Measurements from ENCODE around the gene TMEM120B.
"Not testable (repeated sequence)": the region's sequence is repeated elsewhere in the genome, so short reads cannot be mapped to it uniquely, and the experiment has no call there.

Gene TMEM120B

DNA sequence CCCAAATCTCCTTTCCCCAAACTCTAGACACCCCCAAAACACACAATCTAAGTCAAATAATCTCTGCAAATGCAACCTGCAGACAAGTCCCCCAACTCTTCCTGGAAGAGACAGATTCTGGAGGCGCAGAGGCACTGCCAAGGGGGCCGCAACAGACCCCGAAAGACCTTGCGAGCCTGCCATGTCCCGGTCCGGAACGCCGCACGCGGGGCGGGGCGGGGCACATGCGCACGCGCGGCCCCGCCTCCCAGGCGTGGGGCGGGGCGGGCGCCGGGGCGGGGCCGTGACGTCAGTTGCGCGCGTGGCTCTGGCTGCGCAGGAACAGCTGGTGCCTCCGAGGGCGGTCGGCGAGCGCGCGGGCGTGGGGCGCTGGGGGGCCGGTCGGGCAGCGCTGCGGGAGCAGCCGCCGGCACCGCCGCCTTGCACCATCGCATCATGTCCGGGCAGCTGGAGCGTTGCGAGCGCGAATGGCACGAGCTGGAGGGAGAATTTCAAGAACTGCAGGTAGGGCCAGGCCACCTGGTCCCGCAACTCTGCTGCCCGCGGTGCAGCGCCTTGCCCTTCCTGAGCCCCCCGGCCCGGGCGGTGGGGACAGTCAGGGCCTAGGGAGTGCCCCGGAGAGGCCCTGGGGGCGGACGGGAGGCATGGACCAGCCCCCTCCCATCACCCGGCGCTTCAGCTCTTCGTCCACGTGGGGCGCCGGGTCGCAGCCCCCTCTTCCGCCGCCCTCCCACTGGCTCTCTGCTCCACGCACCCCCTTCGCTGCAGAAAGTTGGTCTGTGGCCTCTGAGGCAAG lies at the start of gene TMEM120B:
Gene TMEM120B (plus strand): TSS at position 292 of the 796 bp plus-strand sequence. CDS start 144 bp downstream, at position 436.
- peak; percentile 43 for DNase-seq (ENCODE audit: low read depth)

DNA sequence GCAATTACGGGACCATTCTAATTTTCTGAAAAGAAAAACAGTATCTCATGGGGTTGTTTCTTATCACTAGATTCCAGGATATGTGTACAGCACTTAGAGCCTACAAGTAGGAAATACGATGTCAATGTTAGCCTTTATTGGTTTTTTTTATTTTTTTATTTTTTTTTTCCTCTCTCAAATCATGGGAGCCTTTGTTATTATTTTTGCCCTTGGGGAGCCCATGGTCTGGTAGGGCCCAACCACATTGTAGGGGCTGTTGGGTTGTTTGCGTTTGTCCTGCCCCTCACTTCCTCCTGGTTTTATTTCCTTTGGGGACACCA lies 49.0 kb upstream of the TMEM120B start:
- no peak for DNase-seq (ENCODE audit: low read depth)

DNA sequence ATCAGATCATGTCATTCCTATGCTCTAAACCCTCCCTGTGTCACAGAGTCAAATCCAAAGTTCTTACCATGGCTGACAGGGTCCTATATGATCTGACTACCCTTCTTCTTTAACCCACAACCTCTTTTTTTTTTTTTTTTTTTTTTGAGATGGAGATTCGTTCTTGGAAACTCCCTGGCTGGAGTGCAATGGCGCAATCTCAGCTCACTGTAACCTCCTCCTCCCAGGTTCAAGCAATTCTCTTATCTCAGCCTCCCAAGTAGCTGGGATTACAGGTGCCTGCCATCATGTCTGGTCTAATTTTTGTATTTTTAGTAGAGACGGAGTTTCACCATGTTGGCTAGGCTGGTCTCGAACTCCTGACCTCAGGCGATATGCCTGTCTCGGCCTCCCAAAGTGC lies 45.7 kb upstream of the TMEM120B start:
- not testable (repeated sequence) for DNase-seq (ENCODE audit: low read depth)

DNA sequence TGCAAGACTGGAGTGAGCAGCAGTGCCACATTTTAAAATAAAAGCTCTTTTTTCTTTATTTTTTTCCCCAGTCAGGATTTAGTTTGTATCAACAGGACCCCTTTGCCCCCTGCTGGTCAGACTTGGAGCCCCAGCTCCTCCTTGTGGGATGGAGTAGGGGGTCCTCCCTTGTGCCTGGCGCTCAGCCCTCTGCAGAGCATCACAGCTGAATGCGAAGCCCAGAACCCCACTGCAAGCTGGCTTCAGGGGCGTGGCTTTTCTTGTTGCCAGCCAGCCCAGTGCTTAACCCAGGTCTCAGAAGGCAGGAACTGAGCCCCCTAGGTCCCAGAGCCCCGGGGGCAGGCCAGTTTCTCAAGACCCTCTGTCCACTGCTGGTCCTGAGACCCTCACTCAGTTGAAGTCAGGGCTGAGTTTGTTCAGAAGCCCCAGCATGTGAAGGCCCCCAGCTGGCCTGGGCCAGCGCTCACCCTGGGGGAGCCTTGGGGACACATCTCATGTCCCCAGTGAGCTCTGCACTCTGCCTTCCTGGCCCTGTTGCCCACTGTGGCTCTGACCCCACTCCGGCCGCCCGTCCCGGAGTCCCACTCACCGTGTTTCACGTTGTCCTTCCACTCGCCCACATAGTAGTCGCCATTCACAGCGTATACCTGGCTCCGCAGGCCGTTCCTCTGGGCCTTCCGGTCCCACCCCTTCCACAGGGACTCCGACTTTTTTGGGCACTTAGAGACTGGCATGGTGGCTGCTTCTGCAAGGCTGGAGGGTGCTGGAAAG lies 43.6 kb upstream of the TMEM120B start:
- DNase-seq (ENCODE audit: low read depth): no peak

DNA sequence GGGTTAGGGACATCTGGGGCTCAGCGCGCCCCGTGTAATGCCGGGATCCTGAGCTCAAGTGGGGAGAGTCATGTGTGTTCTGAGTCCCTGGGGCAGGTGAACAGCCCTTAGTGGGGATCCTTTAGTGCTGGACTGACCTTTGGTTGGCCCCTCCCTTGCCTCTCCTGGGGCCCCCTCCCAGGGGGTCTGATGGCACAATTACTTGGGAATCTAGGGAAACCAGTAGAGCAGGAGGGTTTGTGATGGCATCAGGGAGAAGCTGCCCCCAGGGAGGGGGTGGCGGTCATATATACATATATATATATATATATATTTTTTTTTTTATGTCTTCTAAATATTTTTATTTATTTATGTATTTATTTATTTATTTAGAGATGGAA lies 43.0 kb upstream of the TMEM120B start, which contains the start of gene MORN3:
Gene MORN3 (minus strand): TSS at position 134 of the 380 bp plus-strand sequence. CDS start 171 bp downstream, outside the sequence.
- no peak for DNase-seq (ENCODE audit: low read depth)

DNA sequence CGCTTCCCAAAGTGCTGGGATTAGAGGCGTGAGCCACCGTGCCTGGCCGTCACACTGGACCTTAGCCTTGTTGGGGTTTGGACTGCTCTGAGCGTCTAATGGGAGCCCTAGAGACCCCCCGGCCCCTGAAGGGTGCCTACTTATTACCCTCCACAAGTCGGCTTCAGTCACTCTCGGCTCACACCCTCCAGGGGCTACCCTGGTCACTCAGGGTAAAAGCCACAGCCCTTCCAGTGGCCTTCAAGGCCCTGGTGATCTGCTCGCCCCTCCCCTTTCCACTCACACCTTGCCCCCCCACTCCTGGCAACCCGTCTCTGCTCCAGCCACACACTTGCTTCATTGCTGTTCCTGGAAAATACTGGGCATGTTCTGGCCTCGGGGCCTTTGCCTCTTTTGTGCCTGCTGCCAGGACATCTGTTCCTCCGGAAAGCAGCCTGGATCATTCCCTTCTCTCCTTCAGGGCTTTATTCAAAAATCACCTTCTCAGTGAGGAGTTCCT lies 39.5 kb upstream of the TMEM120B start:
- DNase-seq (ENCODE audit: low read depth): no peak

DNA sequence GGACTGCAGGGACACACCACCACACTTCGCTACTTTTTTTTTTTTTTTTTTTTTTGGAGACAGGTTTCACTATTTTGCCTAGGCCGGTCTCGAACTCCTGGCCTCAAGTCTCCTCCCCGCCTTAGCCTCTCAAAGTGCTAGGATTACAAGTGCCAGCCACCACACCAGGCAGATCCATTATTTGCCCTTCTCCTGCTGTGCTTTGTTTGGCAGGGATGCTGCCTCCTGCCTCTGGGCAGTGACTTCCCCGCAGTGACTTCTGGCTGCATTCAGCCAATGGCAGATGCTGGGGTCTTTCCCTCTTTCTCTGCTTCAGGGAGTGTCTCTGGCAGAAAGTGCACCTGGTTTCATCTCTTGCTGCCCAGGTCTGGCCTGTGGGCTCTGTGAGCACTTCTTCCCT lies 36.4 kb upstream of the TMEM120B start:
- DNase-seq (ENCODE audit: low read depth): no peak

DNA sequence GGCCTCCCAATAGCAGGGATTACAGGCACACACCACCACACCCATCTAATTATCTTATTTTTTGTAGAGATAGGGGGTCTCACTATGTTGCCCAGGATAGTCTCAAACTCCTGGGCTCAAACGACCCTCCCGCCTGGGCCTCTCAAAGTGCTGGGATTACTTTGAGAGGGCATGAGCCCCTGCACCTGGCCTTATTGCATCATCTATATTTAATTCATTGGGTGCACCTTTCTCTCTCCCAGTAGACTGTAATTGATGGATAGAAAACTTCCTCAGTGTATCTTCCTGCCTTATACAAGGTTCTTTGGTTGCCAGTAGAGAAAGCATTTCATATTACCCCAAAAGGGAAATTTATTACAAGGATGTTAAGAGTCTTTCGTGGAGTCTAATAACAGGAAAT lies 34.2 kb upstream of the TMEM120B start:
- DNase-seq (ENCODE audit: low read depth): no peak

DNA sequence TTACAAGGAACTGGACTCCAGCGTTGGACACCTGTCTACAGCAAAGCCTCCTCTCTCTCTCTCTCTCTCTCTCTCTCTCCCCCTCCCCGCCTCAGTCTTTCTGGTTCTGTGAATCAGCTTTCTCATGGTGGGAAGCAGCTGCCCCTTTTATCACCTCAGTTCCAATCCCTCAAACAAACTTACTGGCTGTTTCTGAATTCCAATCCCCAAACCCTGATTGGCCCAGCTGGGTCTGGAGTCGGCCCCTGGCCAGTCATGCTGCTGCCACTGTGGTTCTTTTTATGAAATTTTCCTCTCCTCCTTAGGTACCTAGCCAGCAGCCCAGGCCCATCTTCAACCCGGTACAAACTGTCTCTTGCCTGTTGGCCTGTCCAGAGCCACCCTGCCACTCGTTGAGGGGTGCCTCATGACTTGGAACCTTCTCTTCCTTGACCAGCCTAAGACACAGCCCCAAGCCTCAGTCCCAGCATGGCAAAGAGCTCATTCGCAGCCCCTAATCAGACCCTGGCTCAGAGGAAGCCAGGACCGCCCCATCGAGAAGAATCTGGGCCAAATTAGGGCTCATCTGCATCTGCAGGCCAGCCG lies 33.7 kb upstream of the TMEM120B start:
- DNase-seq (ENCODE audit: low read depth): no peak

DNA sequence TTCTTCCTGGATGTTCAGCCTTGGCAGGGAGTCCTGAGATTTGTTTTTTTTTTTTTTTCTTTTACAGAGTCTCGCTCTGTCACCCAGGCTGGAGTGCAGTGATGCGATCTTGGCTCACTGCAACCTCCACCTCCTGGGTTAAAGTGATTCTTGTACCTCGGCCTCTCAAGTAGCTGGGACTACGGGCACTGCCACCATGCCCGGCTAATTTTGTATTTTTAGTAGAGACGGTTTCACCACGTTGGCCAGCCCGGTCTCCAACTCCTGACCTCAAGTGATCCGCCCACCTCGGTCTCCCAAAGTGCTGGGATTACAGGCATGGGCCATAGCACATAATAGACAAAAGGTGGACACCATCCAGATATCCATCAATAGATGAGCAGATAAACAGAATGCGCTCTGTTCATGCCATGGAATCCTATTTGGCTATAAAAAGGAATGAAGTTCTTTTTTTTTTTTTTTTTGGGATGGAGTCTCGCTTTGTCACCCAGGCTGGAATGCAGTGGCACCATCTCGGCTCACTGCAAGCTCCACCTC lies 32.8 kb upstream of the TMEM120B start:
- DNase-seq (ENCODE audit: low read depth): not testable (repeated sequence)

DNA sequence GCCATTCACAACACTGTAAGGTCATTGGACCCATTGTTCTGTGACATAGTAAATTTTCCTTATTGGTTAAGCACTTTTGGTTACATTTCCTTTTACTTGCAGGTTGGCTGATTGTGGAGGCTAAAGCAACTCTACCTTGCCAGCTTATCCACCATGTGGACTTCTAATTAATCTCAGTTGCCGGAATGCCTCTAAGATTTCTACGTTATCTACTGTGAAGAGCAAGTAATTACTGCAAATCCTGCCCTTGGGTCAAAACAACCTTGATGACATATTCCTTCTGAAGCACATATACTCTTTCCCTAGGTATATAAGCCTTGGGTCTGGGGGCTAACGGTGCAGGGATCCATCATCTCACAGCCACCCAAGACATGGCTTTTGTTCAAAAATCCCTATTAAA lies 23.6 kb upstream of the TMEM120B start:
- no peak for DNase-seq (ENCODE audit: low read depth)

DNA sequence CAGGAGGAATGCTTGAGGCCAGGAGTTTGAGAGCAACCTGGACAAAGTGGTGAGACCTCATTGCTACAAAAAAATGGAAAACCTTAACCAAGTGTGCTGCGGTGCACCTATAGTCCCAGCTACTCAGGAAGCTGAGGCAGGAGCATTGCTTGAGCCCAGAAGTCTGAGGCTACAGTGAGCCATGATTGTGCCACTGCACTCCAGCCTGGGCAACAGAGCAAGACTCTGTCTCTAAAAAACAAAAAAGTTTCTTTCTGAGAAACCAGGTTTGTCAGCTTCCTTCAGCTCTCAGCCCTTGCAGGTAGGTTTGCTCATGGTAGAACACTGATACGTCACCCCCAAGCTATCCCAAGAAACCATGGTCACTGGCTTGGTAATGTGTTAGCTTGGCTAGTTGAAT lies 23.1 kb upstream of the TMEM120B start:
- DNase-seq (ENCODE audit: low read depth): no peak

DNA sequence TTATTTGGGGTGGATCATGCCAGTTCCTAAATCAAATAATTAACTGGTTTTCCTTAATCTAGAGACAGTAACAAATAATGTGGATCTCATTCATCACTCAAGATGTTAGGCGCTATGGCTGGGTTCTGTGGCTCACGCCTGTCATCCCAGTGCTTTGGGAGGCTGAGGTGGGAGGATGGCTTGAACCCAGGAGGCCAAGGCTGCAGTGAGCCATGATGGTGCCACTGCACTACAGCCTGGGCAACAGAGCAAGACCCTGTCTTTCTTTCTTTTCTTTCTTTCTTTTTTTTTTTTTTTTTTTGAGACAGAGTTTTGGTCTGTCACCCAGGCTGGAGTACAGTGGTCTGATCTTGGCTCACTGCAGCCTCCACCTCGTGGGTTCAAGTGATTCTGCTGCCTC lies 19.8 kb upstream of the TMEM120B start:
- not testable (repeated sequence) for DNase-seq (ENCODE audit: low read depth)

DNA sequence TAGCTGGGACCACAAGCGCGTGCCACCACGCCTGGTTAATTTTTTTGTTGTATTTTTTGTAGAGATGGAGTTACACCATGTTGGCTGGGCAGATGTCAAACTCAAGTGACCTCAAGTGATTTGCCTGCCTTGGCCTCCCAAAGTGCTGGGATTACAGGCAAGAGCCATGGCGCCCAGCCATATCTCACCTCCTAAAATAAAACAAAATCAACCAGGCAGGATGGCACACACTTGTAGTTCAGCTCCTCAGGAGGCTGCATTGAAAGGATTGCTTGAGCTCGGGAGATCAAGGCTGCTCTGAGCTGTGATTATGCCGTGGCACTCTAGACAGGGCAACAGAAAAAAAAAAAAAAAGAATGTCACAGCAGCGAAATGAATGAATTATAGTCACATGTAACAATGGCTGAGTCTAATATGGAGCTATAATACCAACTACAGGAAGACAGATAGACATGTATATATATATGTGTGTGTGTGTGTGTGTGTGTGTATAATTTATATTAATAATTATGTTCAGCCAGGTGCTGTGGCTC lies 19.3 kb upstream of the TMEM120B start:
- no peak for DNase-seq (ENCODE audit: low read depth)

DNA sequence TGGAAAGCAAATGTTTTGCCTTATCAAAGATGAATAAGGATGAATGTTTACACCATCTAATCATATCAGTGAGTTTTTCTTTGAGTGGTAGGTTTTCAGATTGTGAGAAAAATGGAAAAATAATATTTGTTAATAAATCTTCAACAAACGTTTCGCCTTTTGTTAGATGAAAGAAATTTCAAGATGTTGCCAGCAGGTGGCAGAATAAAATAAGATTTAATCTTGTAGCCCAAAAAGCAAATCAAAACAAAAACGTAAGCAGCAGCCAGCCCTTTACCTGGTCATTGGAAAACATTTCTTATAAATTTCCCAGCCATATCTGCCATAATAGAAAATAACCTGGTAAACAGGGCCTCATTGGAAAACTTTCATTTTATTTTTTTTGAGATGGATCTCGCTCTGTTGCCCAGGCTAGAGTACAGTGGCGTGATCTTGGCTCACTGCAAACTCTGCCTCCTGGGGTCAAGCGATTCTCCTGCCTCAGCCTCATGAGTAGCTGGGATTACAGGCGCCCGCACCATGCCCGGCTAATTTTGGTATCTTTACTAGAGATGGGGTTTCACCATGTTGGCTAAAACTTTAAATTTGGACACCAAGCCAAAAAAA lies 15.4 kb upstream of the TMEM120B start:
- no peak for DNase-seq (ENCODE audit: low read depth)

DNA sequence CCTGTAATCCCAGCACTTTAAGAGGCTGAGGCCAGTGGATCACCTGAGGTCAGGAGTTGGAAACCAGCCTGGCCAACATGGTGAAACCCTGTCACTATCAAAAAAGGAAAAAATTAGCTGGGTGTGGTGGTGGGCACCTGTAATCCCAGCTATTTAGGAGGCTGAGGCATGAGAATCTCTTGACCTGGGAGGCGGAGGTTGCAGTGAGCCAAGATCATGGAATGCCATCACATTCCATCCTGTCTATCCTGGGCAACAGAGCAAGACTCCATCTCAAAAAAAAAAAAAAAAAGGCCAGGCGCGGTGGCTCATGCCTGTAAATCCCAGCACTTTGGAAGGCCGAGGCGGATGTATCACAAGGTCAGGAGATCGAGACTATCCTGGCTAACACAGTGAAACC lies 14.7 kb upstream of the TMEM120B start:
- DNase-seq (ENCODE audit: low read depth): not testable (repeated sequence)

DNA sequence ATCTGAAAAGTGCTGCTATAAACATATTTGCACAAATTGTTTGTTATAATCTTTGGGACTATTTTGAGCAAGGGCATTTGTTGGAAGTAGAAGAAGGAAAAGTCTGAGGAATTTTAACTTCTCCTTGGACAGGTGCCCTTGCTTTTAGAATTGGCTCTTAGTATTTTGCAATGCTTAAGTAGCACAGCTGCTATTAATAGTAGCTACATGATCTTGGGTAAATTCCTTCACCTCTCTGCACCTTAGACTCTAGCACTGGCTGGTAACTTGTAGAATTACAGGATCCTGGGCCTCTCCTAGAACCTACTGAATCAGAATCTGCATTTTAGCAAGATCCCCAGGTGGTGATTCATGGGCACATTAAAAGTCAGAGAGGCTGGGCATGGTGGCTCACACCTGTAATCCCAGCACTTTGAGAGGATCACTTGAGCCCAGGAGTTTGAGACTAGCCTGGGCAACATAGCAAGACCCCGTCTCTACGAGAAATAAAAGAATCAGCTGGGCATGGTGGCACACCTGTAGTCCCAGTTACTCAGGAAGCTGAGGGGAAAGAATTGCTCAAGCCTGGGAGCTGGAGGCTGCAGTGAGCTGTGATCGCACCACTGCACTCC lies 10.8 kb upstream of the TMEM120B start:
- DNase-seq (ENCODE audit: low read depth): no peak

DNA sequence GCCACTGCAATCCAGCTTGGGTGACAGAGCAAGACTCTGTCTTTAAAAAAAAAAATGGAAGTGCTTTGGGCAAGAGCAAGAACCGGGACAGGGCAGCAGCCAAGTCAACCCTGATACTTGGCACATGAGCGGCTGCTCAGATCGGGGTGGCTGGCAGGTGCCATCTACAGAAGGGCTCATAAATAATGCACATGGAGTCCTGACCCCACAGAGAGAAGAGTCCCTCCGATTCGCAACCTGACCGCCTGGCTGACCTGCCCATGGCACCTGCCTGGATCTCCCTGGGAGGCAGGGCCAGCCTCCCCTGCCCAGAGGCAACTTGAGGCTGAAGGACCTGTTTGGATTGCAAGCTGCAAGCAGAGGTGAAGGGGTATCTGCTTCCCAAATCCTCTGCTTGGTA lies 9.6 kb upstream of the TMEM120B start:
- no peak for DNase-seq (ENCODE audit: low read depth)

DNA sequence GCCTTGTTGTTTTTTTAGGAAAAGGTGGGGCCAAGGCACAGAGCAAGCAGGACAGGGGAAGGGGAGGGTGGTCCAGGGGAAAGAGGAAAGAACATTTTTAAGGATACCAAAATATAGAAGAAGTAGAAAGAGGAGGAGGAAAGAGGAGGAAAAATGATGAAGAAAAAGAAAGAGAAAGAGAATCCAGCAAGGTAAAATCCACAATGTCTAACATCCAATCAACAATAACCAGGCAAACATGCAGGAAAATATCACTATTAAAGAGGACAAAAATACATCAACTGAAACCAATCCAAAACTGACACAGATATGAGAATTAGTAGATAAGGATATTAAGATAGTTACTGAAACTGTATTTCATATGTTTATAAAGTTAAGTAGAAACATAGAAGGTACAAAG lies 7.0 kb upstream of the TMEM120B start:
- no peak for DNase-seq (ENCODE audit: low read depth)

DNA sequence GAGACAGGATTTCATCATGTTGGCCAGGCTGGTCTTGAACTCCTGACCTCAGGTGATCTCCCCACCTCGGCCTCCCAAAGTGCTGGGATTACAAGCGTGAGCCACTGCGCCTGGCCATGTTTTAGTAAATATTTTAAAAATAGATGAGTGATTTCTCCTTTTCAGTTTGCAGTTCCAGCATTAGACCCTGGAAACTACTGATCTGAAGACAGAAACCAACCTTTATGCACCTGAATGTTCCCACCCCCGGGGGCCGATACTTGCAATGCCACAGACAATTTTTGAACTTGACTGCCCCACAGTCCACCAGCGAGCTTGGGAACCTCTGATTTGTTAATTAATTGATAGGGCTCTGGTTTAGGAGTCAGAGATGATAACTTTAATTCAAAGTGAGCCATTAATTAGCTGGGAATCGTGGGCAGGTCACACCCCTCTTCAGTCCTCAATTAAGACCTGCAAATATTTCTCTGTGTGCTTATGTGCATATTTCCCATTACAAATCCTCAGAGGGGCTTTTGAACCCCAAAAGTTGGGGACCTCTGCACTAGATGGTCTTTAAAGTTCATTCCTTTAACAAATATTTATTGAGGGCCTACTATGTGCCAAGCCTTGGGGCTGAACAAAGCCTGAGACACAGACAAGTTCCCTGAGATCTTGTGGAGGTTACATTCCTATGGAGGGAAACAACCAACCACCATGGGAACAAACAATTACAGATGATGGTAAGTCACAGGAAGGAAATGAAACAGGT lies 4.1 kb upstream of the TMEM120B start:
- no peak for DNase-seq (ENCODE audit: low read depth)

DNA sequence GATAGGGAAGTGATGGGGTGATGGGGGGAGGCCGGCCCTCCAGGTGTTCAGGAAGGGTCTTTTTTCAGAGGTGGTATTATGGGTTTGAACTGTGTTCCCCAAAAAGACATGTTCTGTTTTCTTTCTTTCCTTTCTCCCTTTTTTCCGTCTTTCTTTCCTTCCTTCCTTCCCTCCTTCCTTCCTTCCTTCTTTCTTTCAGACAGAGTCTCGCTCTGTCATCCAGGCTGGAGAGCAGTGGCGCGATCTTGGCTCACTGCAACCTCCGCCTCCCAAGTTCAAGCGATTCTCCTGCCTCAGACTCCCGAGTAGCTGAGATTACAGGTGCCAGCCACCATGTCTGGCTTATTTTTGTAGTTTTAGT lies 3.5 kb upstream of the TMEM120B start:
- not testable (repeated sequence) for DNase-seq (ENCODE audit: low read depth)
